Lower leg skin (tissue), 3 donors: ENCODE measurements around the gene GSTT4.

ENCODE experiments used
- CTCF ChIP-seq, 3 donors: fragments of 450-650 bp; IDR thresholded peaks; one replicate each; pipeline ENCODE4 v1.5.1; 2016; ENCODE audit warnings: antibody characterized with exemption in 3 of 3, mild to moderate bottlenecking in 3 of 3, moderate library complexity in 2 of 3
- POLR2A ChIP-seq, 2 donors: fragments of 450-650 bp; IDR thresholded peaks; one replicate each; pipeline ENCODE4 v1.6.1; 2016 to 2017; ENCODE audit warnings: antibody characterized with exemption in 2 of 2, mild to moderate bottlenecking in 1 of 2, moderate library complexity in 1 of 2

GRCh38 chr22:24011735-24012068 is 6.4 kb upstream of the GSTT4 start:
- no peak for TF ChIP-seq CTCF (IDR thresholded peaks at IDR 0.05)
- no peak for TF ChIP-seq POLR2A (IDR thresholded peaks at IDR 0.05)
